Activated CD8-positive, alpha-beta memory T cell treated with anti-CD3 and anti-CD28 coated beads for 4 hours (primary cell): ENCODE data around the gene PRRC2C.
"Not testable (repeated sequence)": the region's sequence is repeated elsewhere in the genome, so short reads cannot be mapped to it uniquely, and the experiment has no call there.

Experiments used
- DNase-seq, 2 donors: peaks; one replicate each; pipeline ENCODE4 v3.0.0-alpha.2; 2020; ENCODE audit warnings: low read depth in 2 of 2

The PRRC2C gene

GRCh38 chr1:171500304-171500703 lies 15.0 kb downstream of the PRRC2C start:
- DNase-seq: no peak

- no peak for DNase-seq
Observed at GRCh38 chr1:171500803-171501202, 15.5 kb downstream of the PRRC2C start.

GRCh38 chr1:171501305-171502024 lies 16.1 kb downstream of the PRRC2C start:
- DNase-seq: no peak

- DNase-seq: no peak
Observed at GRCh38 chr1:171506525-171507304, 21.4 kb downstream of the PRRC2C start.

GRCh38 chr1:171507435-171507834 lies 22.1 kb downstream of the PRRC2C start:
- no peak for DNase-seq

- no peak for DNase-seq
Observed at GRCh38 chr1:171509191-171509590, 23.9 kb downstream of the PRRC2C start.

GRCh38 chr1:171513743-171514142 lies 28.4 kb downstream of the PRRC2C start:
- no peak for DNase-seq

- no peak for DNase-seq
Observed at GRCh38 chr1:171515299-171515698, 30.0 kb downstream of the PRRC2C start.

GRCh38 chr1:171515741-171516140 lies 30.4 kb downstream of the PRRC2C start:
- DNase-seq: no peak

- DNase-seq: no peak
Observed at GRCh38 chr1:171521567-171521966, 36.2 kb downstream of the PRRC2C start.

GRCh38 chr1:171530676-171531075 lies 45.3 kb downstream of the PRRC2C start:
- DNase-seq: no peak

GRCh38 chr1:171532520-171532919 lies 47.2 kb downstream of the PRRC2C start:
- no peak for DNase-seq

- no peak for DNase-seq
Observed at GRCh38 chr1:171545523-171545922, 60.2 kb downstream of the PRRC2C start.

GRCh38 chr1:171550050-171550449 lies 64.7 kb downstream of the PRRC2C start:
- no peak for DNase-seq

- not testable (repeated sequence) for DNase-seq
Observed at GRCh38 chr1:171550598-171551100, 65.3 kb downstream of the PRRC2C start.

GRCh38 chr1:171553960-171554359 lies 68.6 kb downstream of the PRRC2C start:
- DNase-seq: not testable (repeated sequence)

- no peak for DNase-seq
Observed at GRCh38 chr1:171563675-171564074, 78.3 kb downstream of the PRRC2C start.

- DNase-seq: no peak
Observed at GRCh38 chr1:171566467-171566866, 81.1 kb downstream of the PRRC2C start.

GRCh38 chr1:171570295-171570694 lies 85.0 kb downstream of the PRRC2C start:
- no peak for DNase-seq

GRCh38 chr1:171576144-171576543 lies 90.8 kb downstream of the PRRC2C start:
- no peak for DNase-seq

GRCh38 chr1:171581226-171581625 lies 95.9 kb downstream of the PRRC2C start:
- DNase-seq: no peak

- no peak for DNase-seq
Observed at GRCh38 chr1:171581766-171582165, 96.4 kb downstream of the PRRC2C start.

GRCh38 chr1:171582589-171582988 lies 97.3 kb downstream of the PRRC2C start:
- DNase-seq: no peak
